ENCODE measurements around the gene HABP4.

HABP4 gene

DNA sequence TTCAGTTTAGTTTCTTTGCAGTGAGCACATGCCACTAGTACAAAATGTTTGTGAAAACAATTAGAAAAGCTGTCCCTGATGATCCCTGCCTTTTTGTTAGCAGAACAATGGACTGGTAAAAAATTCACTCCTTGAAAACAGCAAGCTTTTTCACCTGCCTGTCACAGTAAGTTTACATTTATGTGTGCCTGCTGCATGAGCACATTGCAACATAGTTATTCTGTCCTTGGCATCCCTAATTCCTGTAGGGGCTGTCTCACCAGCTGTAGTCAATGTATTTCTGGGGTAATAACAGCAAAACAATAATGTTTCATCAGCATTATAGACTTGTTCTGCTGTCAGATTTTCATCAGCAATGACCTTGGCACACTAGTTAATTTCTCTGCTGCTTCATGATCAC is 20.2 kb upstream of the HABP4 start:
- Histone ChIP-seq H3K79me2 (ENCODE audit: low read length) (no peaks in the 10 kb centered on the region), H3K4me3 (ENCODE audit: low read length) (no peak overlapping the region), H3K27me3 (ENCODE audit: low read depth, low read length) (no peaks in the 10 kb centered on the region), H3K4me2 (ENCODE audit: low read length) (no peak overlapping the region), H3K9ac (ENCODE audit: low read length) (no peak overlapping the region), H3K36me3 (replicated peaks; ENCODE audit: low read depth, low read length) (no peaks in the 10 kb centered on the region), H3K4me1 (ENCODE audit: low read length) (no peaks in the 10 kb centered on the region; the same call in 1 of the 2 replicates), H3K27ac (ENCODE audit: low read length) (no peak overlapping the region), H3K9me3 (ENCODE audit: insufficient read depth, low read length) (no peaks in the 10 kb centered on the region), H2AFZ (ENCODE audit: low read depth, low read length) (no peak overlapping the region), H4K20me1 (ENCODE audit: insufficient read depth, low read length) (no peaks in the 10 kb centered on the region)
- no peak for TF ChIP-seq EZH2phosphoT487 (IDR thresholded peaks at IDR 0.05; ENCODE audit: low read depth)
- TF ChIP-seq, protein P1, sequence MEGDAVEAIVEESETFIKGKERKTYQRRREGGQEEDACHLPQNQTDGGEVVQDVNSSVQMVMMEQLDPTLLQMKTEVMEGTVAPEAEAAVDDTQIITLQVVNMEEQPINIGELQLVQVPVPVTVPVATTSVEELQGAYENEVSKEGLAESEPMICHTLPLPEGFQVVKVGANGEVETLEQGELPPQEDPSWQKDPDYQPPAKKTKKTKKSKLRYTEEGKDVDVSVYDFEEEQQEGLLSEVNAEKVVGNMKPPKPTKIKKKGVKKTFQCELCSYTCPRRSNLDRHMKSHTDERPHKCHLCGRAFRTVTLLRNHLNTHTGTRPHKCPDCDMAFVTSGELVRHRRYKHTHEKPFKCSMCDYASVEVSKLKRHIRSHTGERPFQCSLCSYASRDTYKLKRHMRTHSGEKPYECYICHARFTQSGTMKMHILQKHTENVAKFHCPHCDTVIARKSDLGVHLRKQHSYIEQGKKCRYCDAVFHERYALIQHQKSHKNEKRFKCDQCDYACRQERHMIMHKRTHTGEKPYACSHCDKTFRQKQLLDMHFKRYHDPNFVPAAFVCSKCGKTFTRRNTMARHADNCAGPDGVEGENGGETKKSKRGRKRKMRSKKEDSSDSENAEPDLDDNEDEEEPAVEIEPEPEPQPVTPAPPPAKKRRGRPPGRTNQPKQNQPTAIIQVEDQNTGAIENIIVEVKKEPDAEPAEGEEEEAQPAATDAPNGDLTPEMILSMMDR (IDR thresholded peaks at IDR 0.05; ENCODE audit: low read depth, low read length), result no peak

DNA sequence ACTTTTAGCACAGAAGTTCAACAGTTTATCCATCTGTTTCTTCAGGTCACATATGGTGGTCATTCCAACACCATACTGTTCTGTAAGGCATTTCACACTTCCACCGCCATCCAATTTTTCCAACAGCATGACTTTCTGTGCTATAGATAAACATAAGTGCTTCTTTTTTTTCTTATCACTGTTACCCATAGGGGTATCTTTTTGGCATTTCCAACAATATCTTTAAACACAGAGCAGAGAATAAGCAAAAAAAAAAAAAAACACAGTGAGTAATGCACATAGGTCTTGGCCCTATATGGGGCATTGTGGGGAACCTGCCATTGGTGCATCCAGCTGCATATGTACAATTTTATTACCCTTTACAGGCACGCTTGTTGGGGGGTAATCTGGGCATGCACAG is 19.6 kb upstream of the HABP4 start:
- H3K27me3 ChIP-seq (ENCODE audit: low read depth, low read length), result no peaks in the 10 kb centered on the region
- no peak for TF ChIP-seq EZH2phosphoT487 (IDR thresholded peaks at IDR 0.05; ENCODE audit: low read depth)
- TF ChIP-seq, protein P1 (IDR thresholded peaks at IDR 0.05; ENCODE audit: low read depth, low read length), result no peak
- H3K79me2 ChIP-seq (ENCODE audit: low read length), result no peaks in the 10 kb centered on the region
- H3K27ac ChIP-seq (ENCODE audit: low read length), result no peak overlapping the region
- no peak overlapping the region for H3K9ac ChIP-seq (ENCODE audit: low read length)
- no peaks in the 10 kb centered on the region for H4K20me1 ChIP-seq (ENCODE audit: insufficient read depth, low read length)
- H3K4me3 ChIP-seq (ENCODE audit: low read length), result no peak overlapping the region
- no peak overlapping the region for H3K4me2 ChIP-seq (ENCODE audit: low read length)
- H3K9me3 ChIP-seq (ENCODE audit: insufficient read depth, low read length), result no peaks in the 10 kb centered on the region
- no peaks in the 10 kb centered on the region; the same call in 1 of the 2 replicates for H3K4me1 ChIP-seq (ENCODE audit: low read length)
- H2AFZ ChIP-seq (ENCODE audit: low read depth, low read length), result no peak overlapping the region
- no peaks in the 10 kb centered on the region for H3K36me3 ChIP-seq (replicated peaks; ENCODE audit: low read depth, low read length)

DNA sequence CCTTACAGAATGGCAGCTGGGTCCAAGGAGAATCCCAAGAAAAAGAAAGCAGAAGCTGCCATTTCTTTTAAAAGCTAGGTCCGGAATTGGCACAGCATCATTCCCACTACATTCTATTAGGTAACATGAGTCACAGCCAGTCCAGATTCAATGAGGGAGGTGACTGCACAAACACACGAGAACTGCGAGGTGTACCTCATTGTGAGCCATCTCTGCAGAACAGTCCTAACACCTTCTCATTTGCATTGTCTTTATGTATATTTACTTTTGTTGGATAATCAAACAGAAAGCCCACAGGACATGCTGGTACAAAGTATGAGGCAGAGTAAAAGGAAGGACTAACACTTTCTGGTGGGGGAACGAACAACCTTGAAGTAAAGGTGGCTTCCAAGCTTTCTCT is 14.6 kb upstream of the HABP4 start:
- H3K9me3 ChIP-seq (ENCODE audit: insufficient read depth, low read length), result no peaks in the 10 kb centered on the region
- H3K4me3 ChIP-seq (ENCODE audit: low read length), result no peak overlapping the region
- H3K36me3 ChIP-seq (replicated peaks; ENCODE audit: low read depth, low read length), result no peaks in the 10 kb centered on the region
- H2AFZ ChIP-seq (ENCODE audit: low read depth, low read length), result no peak overlapping the region
- no peak for TF ChIP-seq EZH2phosphoT487 (IDR thresholded peaks at IDR 0.05; ENCODE audit: low read depth)
- TF ChIP-seq, protein P1 (IDR thresholded peaks at IDR 0.05; ENCODE audit: low read depth, low read length), result no peak
- H3K4me2 ChIP-seq (ENCODE audit: low read length), result no peak overlapping the region
- H3K27me3 ChIP-seq (ENCODE audit: low read depth, low read length), result no peaks in the 10 kb centered on the region
- no peak overlapping the region for H3K9ac ChIP-seq (ENCODE audit: low read length)
- H4K20me1 ChIP-seq (ENCODE audit: insufficient read depth, low read length), result no peaks in the 10 kb centered on the region
- H3K4me1 ChIP-seq (ENCODE audit: low read length), result no peaks in the 10 kb centered on the region
- no peak overlapping the region for H3K27ac ChIP-seq (ENCODE audit: low read length)
- no peaks in the 10 kb centered on the region for H3K79me2 ChIP-seq (ENCODE audit: low read length)

DNA sequence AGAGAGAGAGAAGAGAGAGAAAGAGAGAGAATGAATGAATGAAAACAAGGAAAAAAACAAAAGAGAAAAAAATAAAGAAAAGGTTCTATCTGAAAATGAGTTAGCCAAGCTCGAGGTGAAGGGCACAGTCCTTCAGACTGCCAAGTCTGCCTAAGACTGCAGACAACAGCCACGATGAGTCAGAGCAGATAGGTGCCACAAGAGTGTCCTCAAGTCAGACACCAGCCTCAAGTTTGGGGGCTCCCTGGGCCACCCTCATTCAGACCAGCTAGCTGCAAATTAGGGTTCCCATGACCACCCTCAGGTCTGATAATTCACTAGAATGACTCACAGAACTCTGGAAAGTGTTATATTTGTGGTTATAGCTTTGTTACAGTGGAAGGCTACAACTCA is 13.9 kb upstream of the HABP4 start:
- no peaks in the 10 kb centered on the region for H3K4me1 ChIP-seq (ENCODE audit: low read length)
- no peak overlapping the region for H2AFZ ChIP-seq (ENCODE audit: low read depth, low read length)
- no peaks in the 10 kb centered on the region for H3K27me3 ChIP-seq (ENCODE audit: low read depth, low read length)
- no peak for TF ChIP-seq EZH2phosphoT487 (IDR thresholded peaks at IDR 0.05; ENCODE audit: low read depth)
- TF ChIP-seq, protein P1 (IDR thresholded peaks at IDR 0.05; ENCODE audit: low read depth, low read length), result no peak
- no peak overlapping the region for H3K27ac ChIP-seq (ENCODE audit: low read length)
- H3K36me3 ChIP-seq (replicated peaks; ENCODE audit: low read depth, low read length), result no peaks in the 10 kb centered on the region
- H3K9me3 ChIP-seq (ENCODE audit: insufficient read depth, low read length), result no peaks in the 10 kb centered on the region
- no peak overlapping the region for H3K4me3 ChIP-seq (ENCODE audit: low read length)
- no peaks in the 10 kb centered on the region for H3K79me2 ChIP-seq (ENCODE audit: low read length)
- H4K20me1 ChIP-seq (ENCODE audit: insufficient read depth, low read length), result no peaks in the 10 kb centered on the region
- H3K9ac ChIP-seq (ENCODE audit: low read length), result no peak overlapping the region
- no peak overlapping the region for H3K4me2 ChIP-seq (ENCODE audit: low read length)
